Loucy (cell line): ENCODE data around the gene DLGAP1.
A peak's percentile ranks its signal among the peaks of the same experiment; 100 is the strongest.
"Not testable (repeated sequence)": the region's sequence is repeated elsewhere in the genome, so short reads cannot be mapped to it uniquely, and the experiment has no call there.

ENCODE experiments used
- H2AFZ ChIP-seq: fragments of 200-600 bp; sonication (generic); 2 replicates; pipeline ENCODE4 v1.6.0; 2016; ENCODE audit warnings: antibody characterized with exemption, mild to moderate bottlenecking, low read length, moderate library complexity
- H3F3A ChIP-seq: fragments of 200-600 bp; 2 replicates; pipeline ENCODE4 v1.6.0; 2016; ENCODE audit warnings: antibody characterized with exemption, low read depth, mild to moderate bottlenecking
- H3K27me3 ChIP-seq: fragments of 200-600 bp; sonication (generic); 2 replicates; pipeline ENCODE4 v1.6.1; 2014; ENCODE audit warnings: low read length, mild to moderate bottlenecking; ENCODE audit not compliant: insufficient read depth, poor library complexity, severe bottlenecking
- H3K36me3 ChIP-seq: fragments of 200-600 bp; sonication (generic); 2 replicates; pipeline ENCODE4 v1.6.1; 2016; ENCODE audit warnings: low read length; ENCODE audit not compliant: insufficient read depth
- H3K4me1 ChIP-seq: fragments of 200-600 bp; sonication (generic); 2 replicates; pipeline ENCODE4 v1.5.1; 2014; ENCODE audit warnings: low read length, mild to moderate bottlenecking; ENCODE audit not compliant: insufficient read depth, poor library complexity, severe bottlenecking
- H3K4me2 ChIP-seq: fragments of 200-600 bp; sonication (generic); 2 replicates; pipeline ENCODE4 v1.6.0; 2014; ENCODE audit warnings: antibody characterized with exemption, low read length, low read depth, mild to moderate bottlenecking; ENCODE audit not compliant: poor library complexity, severe bottlenecking
- H3K4me3 ChIP-seq: fragments of 200-600 bp; sonication (generic); 2 replicates; pipeline ENCODE4 v1.5.1; 2014; ENCODE audit warnings: low read length, mild to moderate bottlenecking, mixed read lengths; ENCODE audit not compliant: poor library complexity, severe bottlenecking
- H3K79me2 ChIP-seq: fragments of 200-600 bp; sonication (generic); 2 replicates; pipeline ENCODE4 v1.6.1; 2014; ENCODE audit warnings: low read length; ENCODE audit not compliant: insufficient read depth
- H3K9ac ChIP-seq: fragments of 200-600 bp; sonication (generic); 2 replicates; pipeline ENCODE4 v1.6.0; 2014; ENCODE audit warnings: mild to moderate bottlenecking, low read depth, low read length, moderate library complexity; ENCODE audit not compliant: poor library complexity, severe bottlenecking
- H3K9me2 ChIP-seq: fragments of 200-600 bp; sonication (generic); replicated peaks from 2 replicates; pipeline ENCODE4 v1.6.1; 2016; ENCODE audit warnings: low read depth, low read length, mixed read lengths
- H3K9me3 ChIP-seq: fragments of 200-600 bp; sonication (generic); 2 replicates; pipeline ENCODE4 v1.6.1; 2014; ENCODE audit warnings: mild to moderate bottlenecking, antibody characterized with exemption, low read length, low read depth; ENCODE audit not compliant: insufficient read depth
- H4K20me1 ChIP-seq: fragments of 200-600 bp; sonication (generic); 2 replicates; pipeline ENCODE4 v1.6.0; 2014; ENCODE audit warnings: antibody characterized with exemption, low read length, mild to moderate bottlenecking; ENCODE audit not compliant: insufficient read depth, poor library complexity, severe bottlenecking
- CTCF ChIP-seq: fragments of 200-600 bp; sonication (generic); conservative IDR thresholded peaks from 2 replicates; pipeline ENCODE4 v1.5.1; 2014; ENCODE audit warnings: mild to moderate bottlenecking, antibody characterized with exemption, low read length
- EZH2phosphoT487 ChIP-seq: fragments of 200-600 bp; IDR thresholded peaks from 2 replicates; pipeline ENCODE4 v1.6.1; 2018; ENCODE audit warnings: antibody characterized with exemption, mild to moderate bottlenecking, moderate library complexity, borderline replicate concordance

Gene DLGAP1

GRCh38 chr18:3607309-3608098 lies 847.6 kb downstream of the DLGAP1 start:
- H3K9me2 ChIP-seq: no peaks in the 10 kb centered on the region
- no peak overlapping the region for H3K9ac ChIP-seq
- no peak overlapping the region for H3K4me3 ChIP-seq
- peaks cover 13% of the 10 kb centered on the region; the same call in 1 of the 2 replicates for H3F3A ChIP-seq
- H3K79me2 ChIP-seq: no peaks in the 10 kb centered on the region
- H3K27me3 ChIP-seq: no peaks in the 10 kb centered on the region
- no peaks in the 10 kb centered on the region for H4K20me1 ChIP-seq
- H3K4me2 ChIP-seq: no peak overlapping the region
- H3K36me3 ChIP-seq: no peaks in the 10 kb centered on the region
- TF ChIP-seq CTCF (no peak), EZH2phosphoT487 (no peak)
- peaks cover 43% of the 10 kb centered on the region for H3K4me1 ChIP-seq
- H3K9me3 ChIP-seq: no peaks in the 10 kb centered on the region
- no peak overlapping the region for H2AFZ ChIP-seq

- H3K9me3 ChIP-seq, H3K27me3 ChIP-seq, H3K9me2 ChIP-seq, H4K20me1 ChIP-seq, H3K79me2 ChIP-seq, H3K4me3 ChIP-seq, H3K9ac ChIP-seq, H3K36me3 ChIP-seq, H2AFZ ChIP-seq: not testable (repeated sequence)
- Histone ChIP-seq H3K4me2 (peak overlapping the region; percentile 86), H3K4me1 (peaks cover 45% of the 10 kb centered on the region), H3F3A (peaks cover 13% of the 10 kb centered on the region; the same call in 1 of the 2 replicates)
Measured at GRCh38 chr18:3606863-3607262, 848.2 kb downstream of the DLGAP1 start.

GRCh38 chr18:3605954-3606443 lies 849.1 kb downstream of the DLGAP1 start:
- Histone ChIP-seq H3K4me1 (peaks cover 45% of the 10 kb centered on the region), H3K9me2 (no peaks in the 10 kb centered on the region), H4K20me1 (no peaks in the 10 kb centered on the region), H3K9ac (peak overlapping the region; percentile 71), H3K36me3 (no peaks in the 10 kb centered on the region), H3K79me2 (no peaks in the 10 kb centered on the region), H3K27me3 (no peaks in the 10 kb centered on the region), H3F3A (peaks cover 13% of the 10 kb centered on the region; the same call in 1 of the 2 replicates), H3K4me2 (peak overlapping the region; percentile 86), H3K9me3 (no peaks in the 10 kb centered on the region), H2AFZ (peak overlapping the region; percentile 88), H3K4me3 (peak overlapping the region; percentile 75)
- TF ChIP-seq EZH2phosphoT487 (no peak), CTCF (no peak)
